Stimulated activated CD4-positive, alpha-beta T cell treated with anti-CD3 and anti-CD28 coated beads, Interleukin-1b, Interleukin-23, amount 100 ng/mL, for 1 hour (primary cell): ENCODE data around the gene GLCE.

Source experiments
- DNase-seq, 2 donors: peaks; one replicate each; pipeline ENCODE4 v3.0.0-alpha.2; 2020; ENCODE audit warnings: low read depth in 2 of 2

Gene GLCE

GRCh38 chr15:69200832-69201745 lies 40.7 kb downstream of the GLCE start:
- no peak for DNase-seq

- no peak for DNase-seq
Measured at GRCh38 chr15:69206079-69206478, 45.6 kb downstream of the GLCE start.

- no peak for DNase-seq
Measured at GRCh38 chr15:69209661-69210060, 49.2 kb downstream of the GLCE start.

GRCh38 chr15:69210574-69210973 lies 50.1 kb downstream of the GLCE start:
- no peak for DNase-seq

- DNase-seq: no peak
Measured at GRCh38 chr15:69213786-69214185, 53.4 kb downstream of the GLCE start.

- DNase-seq: no peak
Measured at GRCh38 chr15:69215314-69216035, 55.0 kb downstream of the GLCE start.

- no peak for DNase-seq
Measured at GRCh38 chr15:69217381-69217780, 56.9 kb downstream of the GLCE start.

- no peak for DNase-seq
Measured at GRCh38 chr15:69219690-69220089, 59.3 kb downstream of the GLCE start.

- no peak for DNase-seq
Measured at GRCh38 chr15:69222002-69222474, 61.6 kb downstream of the GLCE start.

GRCh38 chr15:69223083-69223813 lies 62.8 kb downstream of the GLCE start:
- DNase-seq: no peak

GRCh38 chr15:69224383-69224782 lies 63.9 kb downstream of the GLCE start:
- no peak for DNase-seq

- DNase-seq: no peak
Measured at GRCh38 chr15:69225355-69226022, 65.1 kb downstream of the GLCE start.

GRCh38 chr15:69226023-69226355 lies 65.6 kb downstream of the GLCE start:
- no peak for DNase-seq

GRCh38 chr15:69232144-69232543 lies 71.7 kb downstream of the GLCE start:
- no peak for DNase-seq

- DNase-seq: no peak
Measured at GRCh38 chr15:69232765-69233164, 72.3 kb downstream of the GLCE start.

GRCh38 chr15:69234676-69235075 lies 74.2 kb downstream of the GLCE start:
- DNase-seq: no peak

GRCh38 chr15:69236505-69236904 lies 76.1 kb downstream of the GLCE start:
- no peak for DNase-seq

GRCh38 chr15:69237718-69238117 lies 77.3 kb downstream of the GLCE start:
- no peak for DNase-seq

- no peak for DNase-seq
Measured at GRCh38 chr15:69244798-69245197, 84.4 kb downstream of the GLCE start.

GRCh38 chr15:69253156-69253555 lies 92.7 kb downstream of the GLCE start:
- DNase-seq: no peak

GRCh38 chr15:69265347-69265955 lies 105.0 kb downstream of the GLCE start:
- no peak for DNase-seq
